Bladder microvascular endothelial cell (primary cell): Measurements from ENCODE around the gene CDAN1. TPM values are rescaled to one million over a fixed set of nuclear protein-coding genes. Genes with fewer than 3 reads are reported as not detected.

Experiments
- total RNA-seq: library from RNA; depleted of rRNA; stranded (reverse); fragments of >200 nt; gene quantifications from 2 replicates; pipeline ENCODE4 v1.2.3, GENCODE V29; 2014

The CDAN1 gene
- total RNA-seq, result 5.7 and 12.7 TPM in 2 replicates

GRCh38 chr15:42736793-42737528, at the start of gene CDAN1:
CDAN1 (minus strand) TSS chr15:42737128; CDS start chr15:42737102, 26 bp downstream.

Other genes with a start within 250 kb of the CDAN1 start
- gene ZNF106, start 246.0 kb downstream of the CDAN1 start, total RNA-seq, result 27.2 and 48.9 TPM in 2 replicates
- 158 and 193 TPM in 2 replicates for gene SNAP23, start 241.5 kb downstream of the CDAN1 start, total RNA-seq
- gene LRRC57, start 188.3 kb downstream of the CDAN1 start, total RNA-seq, result 15.9 and 26.1 TPM in 2 replicates
- gene HAUS2, start 188.3 kb downstream of the CDAN1 start, total RNA-seq, result 24.4 and 25.7 TPM in 2 replicates
- 19.1 and 28.1 TPM in 2 replicates for gene STARD9, start 161.5 kb downstream of the CDAN1 start, total RNA-seq
- gene TTBK2, start 183.7 kb upstream of the CDAN1 start, total RNA-seq, result 6.8 and 14.3 TPM in 2 replicates